C4-2B (cell line): ENCODE measurements around the gene SAG.

Experiments used
- CTCF ChIP-seq: fragments of 450-650 bp; conservative IDR thresholded peaks from 2 replicates; pipeline ENCODE4 v1.5.1; 2017; ENCODE audit warnings: mild to moderate bottlenecking
- ZFX ChIP-seq: fragments of 450-650 bp; IDR thresholded peaks from 2 replicates; pipeline ENCODE4 v1.6.1; 2017

GRCh38 chr2:233270366-233270765 lies 37.2 kb upstream of the SAG start:
- TF ChIP-seq CTCF (no peak), ZFX (no peak)
